ENCODE results near the gene RPL12.

- no peak for TF ChIP-seq CTCF (IDR thresholded peaks at IDR 0.05 in 8 of 11, conservative IDR thresholded peaks at IDR 0.05 in 3 of 11)
- TF ChIP-seq POLR2A (IDR thresholded peaks at IDR 0.05), result no peak
- no peak for TF ChIP-seq POLR2AphosphoS5 (IDR thresholded peaks at IDR 0.05)
Measured at GRCh38 chr9:127424676-127424999, 26.6 kb downstream of the RPL12 start.
